Neural crest cell (in vitro differentiated cells): Measurements from ENCODE around the gene PELI1. TPM values are rescaled to one million over a fixed set of nuclear protein-coding genes. Genes with fewer than 3 reads are reported as not detected.
"Not testable (repeated sequence)": the region's sequence is repeated elsewhere in the genome, so short reads cannot be mapped to it uniquely, and the experiment has no call there.

Source experiments
- DNase-seq: peaks from one replicate; pipeline ENCODE4 v3.0.0; 2021; ENCODE audit warnings: low read depth, mixed read lengths, low spot score
- H3K27ac Mint-ChIP-seq: one replicate; pipeline ENCODE4 v1.8.0; 2021; ENCODE audit warnings: mild to moderate bottlenecking, mixed read lengths; ENCODE audit not compliant: unreplicated experiment
- H3K27me3 Mint-ChIP-seq: 2 replicates; pipeline ENCODE4 v1.8.0; 2021; ENCODE audit warnings: low read depth, mild to moderate bottlenecking, mixed read lengths
- H3K36me3 Mint-ChIP-seq: 2 replicates; pipeline ENCODE4 v1.8.0; 2021; ENCODE audit warnings: low read depth, mild to moderate bottlenecking, mixed read lengths
- H3K4me1 Mint-ChIP-seq: 2 replicates; pipeline ENCODE4 v1.8.0; 2021; ENCODE audit warnings: mixed read lengths
- H3K4me3 Mint-ChIP-seq: one replicate; pipeline ENCODE4 v1.8.0; 2021; ENCODE audit warnings: mild to moderate bottlenecking, mixed read lengths
- H3K9me3 Mint-ChIP-seq: 2 replicates; pipeline ENCODE4 v1.8.0; 2021; ENCODE audit warnings: mixed read lengths
- CTCF ChIP-seq: fragments of 200-600 bp; sonication (generic); conservative IDR thresholded peaks from 2 replicates; pipeline ENCODE4 v1.5.0; 2021; ENCODE audit warnings: antibody characterized with exemption, mild to moderate bottlenecking
- total RNA-seq: library from RNA; stranded (reverse); gene quantifications from 2 replicates; pipeline ENCODE4 v1.2.1, GENCODE V29; 2021

PELI1 gene
- total RNA-seq, 1 donor from 2014 or later, result 52.1 TPM

DNA sequence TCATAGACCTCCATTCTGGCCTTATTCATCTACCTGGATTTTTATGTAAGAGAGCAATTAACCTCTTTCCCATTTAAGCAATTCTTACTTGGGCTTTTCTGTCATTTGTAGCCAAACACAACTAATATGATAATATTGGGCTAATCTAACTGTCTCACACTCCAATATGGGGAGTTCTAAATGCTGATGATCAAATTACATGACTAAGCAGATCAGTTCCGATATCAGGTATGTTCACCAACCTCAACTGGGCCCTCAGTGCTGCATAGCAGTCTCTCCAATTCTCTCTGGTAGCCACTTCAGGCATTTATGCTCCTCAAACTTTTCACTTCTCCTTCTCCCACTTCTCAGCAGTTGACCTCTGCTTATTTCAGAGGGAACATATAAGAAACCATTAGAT, 64.0 kb downstream of the PELI1 start:
- Mint-ChIP-seq H3K27me3 (no peaks in the 10 kb centered on the region), H3K4me1 (peaks cover 4% of the 10 kb centered on the region), H3K9me3 (no peaks in the 10 kb centered on the region), H3K36me3 (no peaks in the 10 kb centered on the region), H3K4me3 (no peak overlapping the region), H3K27ac (no peak overlapping the region)
- no peak for DNase-seq
- TF ChIP-seq CTCF, result no peak

- not testable (repeated sequence) for DNase-seq, H3K4me3 Mint-ChIP-seq, H3K9me3 Mint-ChIP-seq, H3K36me3 Mint-ChIP-seq, H3K27me3 Mint-ChIP-seq, H3K4me1 Mint-ChIP-seq, H3K27ac Mint-ChIP-seq
Measured at GRCh38 chr2:64079688-64080087, 64.5 kb downstream of the PELI1 start.

DNA sequence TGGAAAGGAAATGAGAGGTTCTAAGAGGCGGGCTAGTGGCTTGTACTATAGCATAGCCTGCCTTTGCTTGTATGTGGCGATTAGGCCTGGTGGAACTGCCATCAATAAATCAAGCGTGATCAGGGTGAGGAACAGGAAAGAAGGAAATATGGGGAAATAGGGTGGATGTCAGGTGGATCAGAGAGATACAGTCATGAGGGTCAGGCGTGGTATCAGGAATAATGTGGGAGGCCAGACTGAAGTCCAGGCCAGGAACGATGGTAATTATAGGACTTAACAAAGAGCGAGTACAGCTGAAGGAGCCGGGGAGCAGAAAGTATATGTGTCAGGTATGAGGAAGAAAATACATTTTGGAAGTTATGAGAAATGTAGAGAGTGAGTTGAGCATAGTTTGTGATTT, 67.4 kb downstream of the PELI1 start:
- not testable (repeated sequence) for H3K27me3 Mint-ChIP-seq, H3K9me3 Mint-ChIP-seq, H3K4me3 Mint-ChIP-seq, H3K36me3 Mint-ChIP-seq, H3K27ac Mint-ChIP-seq, H3K4me1 Mint-ChIP-seq, DNase-seq

DNA sequence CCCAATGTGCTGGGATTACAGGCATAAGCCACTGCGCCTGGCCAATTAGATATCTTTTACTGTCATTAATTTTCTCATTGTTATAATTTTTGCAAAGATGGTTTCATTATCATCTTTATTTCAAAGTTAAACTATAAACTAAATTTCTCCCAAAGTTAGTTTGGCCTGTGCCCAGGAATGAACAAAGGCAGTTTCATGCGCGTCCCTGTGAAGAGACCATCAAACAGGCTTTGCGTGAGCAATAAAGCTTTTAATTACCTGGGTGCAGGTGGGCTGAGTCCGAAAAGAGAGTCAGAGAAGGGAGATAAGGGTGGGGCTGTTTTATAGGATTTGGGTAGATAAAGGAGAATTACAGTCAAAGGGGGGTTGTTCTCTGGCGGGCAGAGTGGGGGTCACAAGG, 69.6 kb downstream of the PELI1 start:
- H3K9me3 Mint-ChIP-seq, H3K27me3 Mint-ChIP-seq, H3K36me3 Mint-ChIP-seq, H3K4me3 Mint-ChIP-seq, DNase-seq, H3K4me1 Mint-ChIP-seq, H3K27ac Mint-ChIP-seq: not testable (repeated sequence)

- peaks cover 20% of the 10 kb centered on the region for H3K4me1 Mint-ChIP-seq
- no peak overlapping the region for H3K4me3 Mint-ChIP-seq
- DNase-seq, result no peak
- H3K27ac Mint-ChIP-seq, result no peak overlapping the region
- H3K9me3 Mint-ChIP-seq, result no peaks in the 10 kb centered on the region
- H3K36me3 Mint-ChIP-seq, result no peaks in the 10 kb centered on the region
- no peak for TF ChIP-seq CTCF
- H3K27me3 Mint-ChIP-seq, result no peaks in the 10 kb centered on the region
Measured at GRCh38 chr2:64067326-64067725, 76.9 kb downstream of the PELI1 start.

DNA sequence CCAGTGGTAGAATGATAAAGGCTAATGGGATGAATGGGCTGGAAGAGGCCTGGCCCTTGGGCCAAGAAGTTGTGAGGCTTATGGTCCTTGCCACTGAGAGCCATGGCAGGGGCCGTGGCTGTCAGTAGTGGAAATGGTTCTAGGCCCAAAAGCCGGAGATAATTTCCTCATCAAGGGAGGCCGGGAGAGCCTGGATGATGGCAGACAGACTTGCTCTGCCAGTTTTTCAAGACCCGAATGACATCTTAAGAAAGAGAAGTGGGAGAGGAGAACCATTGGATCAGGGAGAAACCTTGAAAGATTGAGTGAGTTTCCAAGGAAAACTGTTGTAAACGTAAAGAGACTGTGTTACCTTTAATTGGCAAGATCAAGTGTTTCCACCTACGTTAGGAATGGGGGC, 78.7 kb downstream of the PELI1 start:
- H3K27me3 Mint-ChIP-seq, result no peaks in the 10 kb centered on the region
- H3K27ac Mint-ChIP-seq, result no peak overlapping the region

DNA sequence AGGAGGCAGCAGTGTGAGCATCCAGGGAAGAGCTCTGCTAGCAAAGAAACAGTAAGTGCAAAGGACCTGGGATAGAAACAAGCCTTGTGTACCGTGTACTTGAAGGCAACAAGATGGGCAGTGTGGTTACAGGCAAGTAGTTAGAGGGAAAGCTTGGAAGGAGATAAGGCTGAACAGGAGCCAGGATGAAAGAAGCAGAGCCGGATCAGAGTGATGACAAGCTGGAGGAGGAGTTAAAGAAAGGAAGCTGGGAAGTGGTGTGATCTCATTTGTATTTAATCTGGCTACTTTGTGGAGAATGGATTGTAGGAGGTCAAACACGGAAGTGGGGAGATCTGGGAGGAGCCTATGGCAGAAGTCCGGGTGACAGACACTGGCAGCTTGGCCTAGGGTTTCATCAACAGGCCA, 80.3 kb downstream of the PELI1 start:
- H3K4me1 Mint-ChIP-seq, result peaks cover 21% of the 10 kb centered on the region
- H3K27me3 Mint-ChIP-seq, result no peaks in the 10 kb centered on the region
- H3K4me3 Mint-ChIP-seq, result no peak overlapping the region
- DNase-seq, result no peak
- peak overlapping the region; percentile 94 for H3K27ac Mint-ChIP-seq
- no peaks in the 10 kb centered on the region for H3K9me3 Mint-ChIP-seq
- TF ChIP-seq CTCF, result no peak
- no peaks in the 10 kb centered on the region for H3K36me3 Mint-ChIP-seq

More for the DNA sequence above, 78.7 kb downstream of the PELI1 start:
- no peak for DNase-seq
- TF ChIP-seq CTCF, result no peak
- no peaks in the 10 kb centered on the region for H3K36me3 Mint-ChIP-seq
- no peak overlapping the region for H3K4me3 Mint-ChIP-seq
- peaks cover 21% of the 10 kb centered on the region for H3K4me1 Mint-ChIP-seq
- H3K9me3 Mint-ChIP-seq, result no peaks in the 10 kb centered on the region
